ENCODE measurements around the gene GRIK1.

- TF ChIP-seq, protein P1, sequence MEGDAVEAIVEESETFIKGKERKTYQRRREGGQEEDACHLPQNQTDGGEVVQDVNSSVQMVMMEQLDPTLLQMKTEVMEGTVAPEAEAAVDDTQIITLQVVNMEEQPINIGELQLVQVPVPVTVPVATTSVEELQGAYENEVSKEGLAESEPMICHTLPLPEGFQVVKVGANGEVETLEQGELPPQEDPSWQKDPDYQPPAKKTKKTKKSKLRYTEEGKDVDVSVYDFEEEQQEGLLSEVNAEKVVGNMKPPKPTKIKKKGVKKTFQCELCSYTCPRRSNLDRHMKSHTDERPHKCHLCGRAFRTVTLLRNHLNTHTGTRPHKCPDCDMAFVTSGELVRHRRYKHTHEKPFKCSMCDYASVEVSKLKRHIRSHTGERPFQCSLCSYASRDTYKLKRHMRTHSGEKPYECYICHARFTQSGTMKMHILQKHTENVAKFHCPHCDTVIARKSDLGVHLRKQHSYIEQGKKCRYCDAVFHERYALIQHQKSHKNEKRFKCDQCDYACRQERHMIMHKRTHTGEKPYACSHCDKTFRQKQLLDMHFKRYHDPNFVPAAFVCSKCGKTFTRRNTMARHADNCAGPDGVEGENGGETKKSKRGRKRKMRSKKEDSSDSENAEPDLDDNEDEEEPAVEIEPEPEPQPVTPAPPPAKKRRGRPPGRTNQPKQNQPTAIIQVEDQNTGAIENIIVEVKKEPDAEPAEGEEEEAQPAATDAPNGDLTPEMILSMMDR (IDR thresholded peaks at IDR 0.05; ENCODE audit: low read depth, low read length, poor library complexity, severe bottlenecking) = no peak
- no peak for TF ChIP-seq EZH2phosphoT487 (IDR thresholded peaks at IDR 0.05; ENCODE audit: borderline replicate concordance, low read length)
These were observed 46.1 kb upstream of the GRIK1 start for GRCh38 chr21:29985866-29986265.

Measured in DOHH2 (cell line).